BLaER1 (cell line): ENCODE data around the gene ISOC2.
"Not testable (repeated sequence)": the region's sequence is repeated elsewhere in the genome, so short reads cannot be mapped to it uniquely, and the experiment has no call there.

Experiments
- H3K27ac ChIP-seq: shearing (Covaris generic); formaldehyde crosslinking; 2 replicates; pipeline ENCODE4 v1.8.1; 2022
- H3K27me3 ChIP-seq: shearing (Covaris generic); formaldehyde crosslinking; 2 replicates; pipeline ENCODE4 v1.8.1; 2022
- H3K36me3 ChIP-seq: shearing (Covaris generic); formaldehyde crosslinking; 2 replicates; pipeline ENCODE4 v1.8.1; 2022
- H3K4me1 ChIP-seq: shearing (Covaris generic); formaldehyde crosslinking; 2 replicates; pipeline ENCODE4 v1.8.1; 2022
- H3K4me2 ChIP-seq: shearing (Covaris generic); formaldehyde crosslinking; 2 replicates; pipeline ENCODE4 v1.8.1; 2022
- H3K4me3 ChIP-seq: shearing (Covaris generic); formaldehyde crosslinking; 2 replicates; pipeline ENCODE4 v1.8.1; 2022
- H3K9ac ChIP-seq: shearing (Covaris generic); formaldehyde crosslinking; 2 replicates; pipeline ENCODE4 v1.8.1; 2022
- H3K9me3 ChIP-seq: shearing (Covaris generic); formaldehyde crosslinking; 2 replicates; pipeline ENCODE4 v1.8.1; 2022
- H4K20me1 ChIP-seq: shearing (Covaris generic); formaldehyde crosslinking; 2 replicates; pipeline ENCODE4 v1.8.1; 2022
- Cebpa-rat ChIP-seq: shearing (Covaris generic); IDR thresholded peaks from 2 replicates; pipeline ENCODE4 v1.8.1; 2022

Gene ISOC2

DNA sequence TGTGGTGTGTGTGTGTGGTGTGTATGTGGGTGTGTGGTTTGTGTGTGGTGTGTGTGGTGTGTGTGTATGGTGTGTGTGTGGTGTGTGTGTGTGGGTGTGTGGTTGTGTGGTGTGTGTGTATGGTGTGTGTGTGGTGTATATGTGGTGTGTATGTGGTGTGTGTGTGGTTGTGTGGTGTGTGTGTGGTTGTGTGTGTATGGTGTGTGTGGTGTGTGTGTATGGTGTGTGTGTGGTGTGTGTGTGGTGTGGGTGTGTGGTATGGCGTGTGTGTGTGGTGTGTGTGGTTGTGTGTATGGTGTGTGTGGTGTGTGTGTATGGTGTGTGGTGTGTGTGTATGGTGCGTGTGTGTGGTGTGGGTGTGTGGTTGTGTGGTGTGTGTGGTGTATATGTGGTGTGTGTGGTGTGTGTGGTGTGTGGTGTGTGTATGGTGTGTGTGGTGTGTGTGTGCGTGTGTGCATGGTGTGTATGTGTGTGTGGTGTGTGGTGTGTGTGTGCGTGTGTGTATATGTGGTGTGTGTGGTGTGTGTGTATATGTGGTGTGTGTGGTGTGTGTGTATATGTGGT, 27.0 kb downstream of the ISOC2 start:
- H4K20me1 ChIP-seq: peaks cover 8% of the 10 kb centered on the region; the same call in 1 of the 2 replicates
- no peak for TF ChIP-seq Cebpa-rat
- H3K4me2 ChIP-seq: no peak overlapping the region
- H3K27ac ChIP-seq: no peak overlapping the region
- no peak overlapping the region for H3K9ac ChIP-seq
- H3K4me1 ChIP-seq: no peaks in the 10 kb centered on the region
- H3K27me3 ChIP-seq: peaks cover 40% of the 10 kb centered on the region
- no peak overlapping the region for H3K4me3 ChIP-seq
- no peaks in the 10 kb centered on the region for H3K36me3 ChIP-seq
- H3K9me3 ChIP-seq: peaks cover 33% of the 10 kb centered on the region

DNA sequence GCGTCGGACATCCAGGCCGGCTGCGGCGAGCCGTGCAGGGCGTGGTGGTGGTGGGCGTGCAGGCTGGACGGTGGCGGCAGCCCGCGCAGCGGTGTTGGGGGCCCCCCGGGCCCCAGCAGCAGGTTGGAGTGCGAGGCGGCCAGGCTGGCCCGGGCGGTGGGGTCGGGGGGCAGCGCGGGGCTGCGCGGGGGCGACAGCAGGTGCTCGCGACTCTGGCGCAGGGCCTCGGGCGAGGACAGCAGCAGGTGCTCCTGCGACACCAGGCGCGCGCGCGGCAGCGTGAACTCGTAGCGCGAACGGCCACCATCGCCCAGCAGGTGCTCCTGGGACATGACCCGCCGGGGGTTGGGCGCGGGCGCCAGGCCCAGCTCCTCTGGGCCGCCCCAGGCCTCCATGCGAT, 28.1 kb downstream of the ISOC2 start:
- Histone ChIP-seq H3K36me3 (no peaks in the 10 kb centered on the region), H3K9ac (no peak overlapping the region), H3K9me3 (peaks cover 33% of the 10 kb centered on the region), H3K27me3 (peaks cover 28% of the 10 kb centered on the region), H3K27ac (no peak overlapping the region), H3K4me2 (no peak overlapping the region), H4K20me1 (no peaks in the 10 kb centered on the region), H3K4me1 (no peaks in the 10 kb centered on the region), H3K4me3 (no peak overlapping the region)
- TF ChIP-seq Cebpa-rat: no peak

DNA sequence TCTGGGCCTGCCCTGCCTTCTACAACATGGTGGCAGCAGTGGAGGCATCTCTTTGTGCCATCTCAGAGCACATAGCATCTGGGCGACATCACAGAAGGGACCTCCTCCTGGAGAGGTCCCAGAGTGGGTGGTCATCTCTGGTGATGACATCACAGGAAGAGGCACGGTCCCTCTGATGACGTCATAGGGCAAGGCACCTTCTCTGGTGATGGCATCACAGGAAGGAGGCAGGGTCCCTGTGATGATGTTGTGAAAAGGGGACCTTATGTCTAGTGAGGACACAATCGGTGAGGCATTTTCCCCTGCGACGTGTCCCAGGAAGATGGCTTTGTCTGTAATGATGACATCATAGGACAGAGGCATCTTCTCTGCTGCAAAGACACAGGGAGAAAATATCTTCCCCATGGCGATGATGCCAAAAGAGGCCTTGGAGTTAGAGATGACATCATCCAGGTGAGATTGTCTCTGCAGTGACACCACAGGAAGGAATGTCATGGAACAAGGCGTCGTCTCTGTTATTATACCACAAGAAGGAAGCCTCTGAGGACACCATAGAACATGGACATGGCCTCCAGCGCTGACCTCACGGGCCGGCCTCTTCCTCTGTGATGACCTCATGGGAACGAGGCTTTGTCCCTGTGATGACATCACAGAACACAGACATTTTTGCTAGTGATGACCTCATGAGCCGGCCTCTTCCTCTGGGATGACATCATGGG, 29.0 kb downstream of the ISOC2 start:
- Histone ChIP-seq H3K4me1 (no peaks in the 10 kb centered on the region), H3K9me3 (peaks cover 33% of the 10 kb centered on the region), H3K9ac (no peak overlapping the region), H3K36me3 (no peaks in the 10 kb centered on the region), H3K4me3 (no peak overlapping the region), H4K20me1 (no peaks in the 10 kb centered on the region), H3K27ac (no peak overlapping the region), H3K27me3 (peaks cover 22% of the 10 kb centered on the region; the same call in 1 of the 2 replicates), H3K4me2 (no peak overlapping the region)
- TF ChIP-seq Cebpa-rat: no peak

DNA sequence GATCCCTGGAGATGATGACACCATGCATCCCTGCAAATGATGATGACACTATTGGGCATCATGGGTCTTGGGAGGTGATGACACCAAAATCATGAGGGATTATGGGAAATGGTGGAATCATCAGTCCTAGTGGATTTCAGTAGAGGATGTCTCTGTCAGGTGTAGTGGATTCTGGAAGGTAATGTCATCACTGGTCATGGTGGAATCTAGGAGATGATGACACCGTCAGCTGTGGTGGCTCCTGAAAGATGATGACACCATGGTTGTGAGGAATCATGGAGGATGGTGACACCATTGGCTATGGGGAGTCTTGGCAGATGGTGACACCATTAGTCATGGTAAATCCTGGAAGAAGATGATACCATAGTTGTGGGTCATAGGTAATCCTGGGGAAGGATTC, 30.3 kb downstream of the ISOC2 start:
- Histone ChIP-seq H3K27ac (no peak overlapping the region), H3K9ac (no peak overlapping the region), H3K4me3 (no peak overlapping the region), H3K4me2 (no peak overlapping the region), H3K4me1 (no peaks in the 10 kb centered on the region), H3K36me3 (no peaks in the 10 kb centered on the region), H4K20me1 (no peaks in the 10 kb centered on the region), H3K9me3 (peaks cover 33% of the 10 kb centered on the region), H3K27me3 (peaks cover 10% of the 10 kb centered on the region; the same call in 1 of the 2 replicates)
- no peak for TF ChIP-seq Cebpa-rat

DNA sequence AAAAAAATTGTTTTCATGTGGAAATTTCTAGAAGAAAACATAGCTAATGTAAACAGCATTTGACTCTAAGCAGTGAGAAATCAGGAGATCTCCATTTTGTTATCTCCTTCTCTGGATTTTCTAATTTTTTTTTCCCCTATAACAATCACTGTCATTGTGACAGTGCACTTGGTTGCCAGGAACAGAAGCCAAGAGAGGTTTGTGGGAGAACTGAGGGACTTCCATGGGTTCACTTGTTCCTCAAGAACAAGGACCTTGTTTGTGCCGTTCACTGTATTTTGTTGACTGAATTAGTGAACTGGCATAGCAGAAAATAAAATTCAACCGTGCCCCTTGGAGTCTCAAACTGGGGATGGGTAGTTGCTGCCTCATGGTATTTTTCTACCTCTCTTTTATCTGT, 35.4 kb downstream of the ISOC2 start:
- Histone ChIP-seq H3K27ac (no peak overlapping the region), H3K36me3 (no peaks in the 10 kb centered on the region), H4K20me1 (no peaks in the 10 kb centered on the region), H3K9me3 (peaks cover 11% of the 10 kb centered on the region; the same call in 1 of the 2 replicates), H3K9ac (no peak overlapping the region), H3K27me3 (no peaks in the 10 kb centered on the region), H3K4me3 (no peak overlapping the region), H3K4me1 (peaks cover 16% of the 10 kb centered on the region), H3K4me2 (no peak overlapping the region)
- TF ChIP-seq Cebpa-rat: no peak

DNA sequence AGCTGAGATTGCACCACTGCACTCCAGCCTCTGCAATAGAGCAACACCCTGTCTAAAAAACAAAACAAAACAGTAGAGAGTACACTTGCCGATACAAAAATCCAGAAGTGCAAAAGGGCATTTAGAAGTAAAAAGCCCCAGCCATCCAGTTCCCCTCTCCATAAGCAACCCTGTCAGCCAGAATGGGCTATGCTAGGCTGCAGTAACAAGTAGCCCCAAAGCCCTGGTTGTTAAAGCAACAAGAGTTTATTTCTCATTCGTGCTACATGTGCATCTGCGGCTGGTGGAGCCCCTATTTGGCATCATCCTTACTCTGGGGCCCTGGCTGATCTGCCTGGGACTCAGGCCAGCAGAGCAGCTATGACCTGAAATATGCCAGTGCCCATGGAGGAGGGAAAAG, 36.9 kb downstream of the ISOC2 start:
- TF ChIP-seq Cebpa-rat: no peak
- H3K4me1 ChIP-seq: peaks cover 27% of the 10 kb centered on the region
- peaks cover 11% of the 10 kb centered on the region for H3K9me3 ChIP-seq
- H3K36me3 ChIP-seq: peaks cover 8% of the 10 kb centered on the region; the same call in 1 of the 2 replicates
- H3K27me3 ChIP-seq: no peaks in the 10 kb centered on the region
- no peak overlapping the region for H3K4me2 ChIP-seq
- H3K9ac ChIP-seq: no peak overlapping the region
- H3K27ac ChIP-seq: no peak overlapping the region
- H3K4me3 ChIP-seq: no peak overlapping the region
- no peaks in the 10 kb centered on the region for H4K20me1 ChIP-seq

DNA sequence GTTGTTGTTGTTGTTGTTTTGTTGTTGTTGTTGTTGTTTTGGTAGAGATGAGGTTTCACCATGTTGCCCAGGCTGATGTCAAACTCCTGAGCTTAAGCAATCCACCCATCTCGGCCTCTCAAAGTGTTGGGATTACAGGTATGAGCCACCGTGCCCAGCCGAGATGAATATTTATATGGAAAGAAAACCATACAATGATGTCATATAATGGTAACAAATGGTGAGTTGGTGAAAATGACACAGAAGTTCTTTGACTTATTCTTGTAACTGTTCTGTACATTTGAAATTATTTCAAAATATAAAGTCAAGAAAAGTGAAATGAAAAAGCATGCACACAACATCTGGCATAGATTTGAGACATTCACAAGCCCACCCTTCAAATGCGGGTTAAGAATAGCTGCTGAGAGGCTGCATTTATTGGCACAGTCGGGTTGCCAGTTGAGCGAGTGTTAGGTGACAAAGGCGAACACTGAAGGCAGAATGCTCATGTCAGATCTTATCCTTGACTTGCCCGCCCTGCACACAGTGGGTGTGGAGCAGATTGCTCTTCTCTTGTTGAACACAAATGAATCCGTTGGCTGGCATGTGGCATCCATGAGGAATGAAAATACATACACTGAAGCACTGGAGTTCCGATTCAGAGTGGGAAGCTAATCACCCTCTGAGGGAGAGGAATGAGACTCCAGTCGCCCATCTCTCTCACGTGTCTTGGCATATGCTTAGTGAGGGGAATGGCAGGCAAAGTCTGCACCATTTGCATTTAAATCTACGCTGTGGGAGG, 38.0 kb downstream of the ISOC2 start:
- H3K4me1 ChIP-seq: peaks cover 38% of the 10 kb centered on the region
- H3K27ac ChIP-seq: no peak overlapping the region
- H3K9me3 ChIP-seq: peaks cover 15% of the 10 kb centered on the region
- H4K20me1 ChIP-seq: no peaks in the 10 kb centered on the region
- no peak overlapping the region for H3K4me2 ChIP-seq
- H3K4me3 ChIP-seq: no peak overlapping the region
- TF ChIP-seq Cebpa-rat: no peak
- no peak overlapping the region for H3K9ac ChIP-seq
- H3K36me3 ChIP-seq: peaks cover 10% of the 10 kb centered on the region; the same call in 1 of the 2 replicates
- no peaks in the 10 kb centered on the region for H3K27me3 ChIP-seq

DNA sequence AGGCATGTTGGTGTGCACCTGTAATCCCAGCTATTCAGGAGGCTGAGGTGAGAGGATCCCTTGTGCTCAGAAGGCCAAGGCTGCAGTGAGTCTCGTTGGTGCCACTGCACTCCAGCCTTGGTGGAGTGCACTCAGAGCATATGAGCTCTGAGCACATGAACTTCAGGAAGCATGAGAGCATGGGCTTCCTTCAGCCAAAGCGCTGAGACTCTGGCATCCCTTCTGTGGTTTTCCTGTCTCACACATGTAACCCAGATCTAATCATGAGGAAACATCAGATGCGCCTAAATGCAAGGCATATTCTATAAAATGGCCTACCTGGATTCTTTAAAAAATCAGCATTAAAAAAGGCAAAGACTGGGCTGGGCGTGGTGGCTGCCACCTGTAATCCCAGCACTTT, 40.2 kb downstream of the ISOC2 start:
- not testable (repeated sequence) for H3K9ac ChIP-seq, H3K27me3 ChIP-seq, H3K4me3 ChIP-seq, H4K20me1 ChIP-seq
- Histone ChIP-seq H3K36me3 (peaks cover 10% of the 10 kb centered on the region; the same call in 1 of the 2 replicates), H3K9me3 (peaks cover 15% of the 10 kb centered on the region), H3K27ac (peak overlapping the region; percentile 78), H3K4me2 (peak overlapping the region; percentile 56), H3K4me1 (peaks cover 50% of the 10 kb centered on the region)

DNA sequence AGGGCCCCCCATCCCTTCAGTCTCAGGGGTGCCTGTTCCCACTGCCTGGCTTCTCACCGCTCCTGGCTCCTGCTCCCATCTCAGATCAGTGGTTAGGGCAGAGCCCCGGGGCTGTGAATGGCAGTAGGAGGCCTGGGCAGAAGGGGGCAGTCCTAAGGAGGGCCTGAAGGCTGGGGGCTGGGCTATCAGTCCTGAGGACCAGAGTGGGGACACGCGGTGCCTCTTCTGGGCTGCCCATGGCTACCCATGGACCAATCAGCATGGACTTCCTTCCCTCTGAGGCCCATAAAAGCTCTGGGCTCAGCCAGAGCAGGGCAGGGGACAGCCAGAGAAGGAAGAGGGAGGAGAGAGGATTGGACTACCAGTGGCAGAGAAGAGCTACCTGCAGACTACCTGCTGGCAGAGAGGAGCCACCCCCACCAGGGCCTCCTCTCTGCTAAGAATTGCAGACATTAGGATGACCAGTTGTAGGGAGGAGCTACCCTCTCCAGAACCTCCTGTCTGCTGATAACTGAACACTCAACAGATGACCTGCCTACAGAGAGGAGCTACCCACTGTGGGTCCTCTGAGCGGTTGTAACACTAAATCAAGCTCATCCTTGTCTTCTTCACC, 41.7 kb downstream of the ISOC2 start:
- Histone ChIP-seq H3K4me3 (peak overlapping the region; percentile 11; the same call in 1 of the 2 replicates), H3K27ac (peak overlapping the region; percentile 28; the same call in 1 of the 2 replicates), H3K36me3 (peaks cover 10% of the 10 kb centered on the region; the same call in 1 of the 2 replicates), H3K4me2 (0 out of 2 replicates have a peak overlapping the region, but pooled peaks have one; percentile 28), H4K20me1 (no peaks in the 10 kb centered on the region), H3K4me1 (peaks cover 50% of the 10 kb centered on the region), H3K27me3 (no peaks in the 10 kb centered on the region), H3K9me3 (peaks cover 15% of the 10 kb centered on the region), H3K9ac (no peak overlapping the region)
- no peak for TF ChIP-seq Cebpa-rat
